ENCODE data around the gene GBX1.

The GBX1 gene

DNA sequence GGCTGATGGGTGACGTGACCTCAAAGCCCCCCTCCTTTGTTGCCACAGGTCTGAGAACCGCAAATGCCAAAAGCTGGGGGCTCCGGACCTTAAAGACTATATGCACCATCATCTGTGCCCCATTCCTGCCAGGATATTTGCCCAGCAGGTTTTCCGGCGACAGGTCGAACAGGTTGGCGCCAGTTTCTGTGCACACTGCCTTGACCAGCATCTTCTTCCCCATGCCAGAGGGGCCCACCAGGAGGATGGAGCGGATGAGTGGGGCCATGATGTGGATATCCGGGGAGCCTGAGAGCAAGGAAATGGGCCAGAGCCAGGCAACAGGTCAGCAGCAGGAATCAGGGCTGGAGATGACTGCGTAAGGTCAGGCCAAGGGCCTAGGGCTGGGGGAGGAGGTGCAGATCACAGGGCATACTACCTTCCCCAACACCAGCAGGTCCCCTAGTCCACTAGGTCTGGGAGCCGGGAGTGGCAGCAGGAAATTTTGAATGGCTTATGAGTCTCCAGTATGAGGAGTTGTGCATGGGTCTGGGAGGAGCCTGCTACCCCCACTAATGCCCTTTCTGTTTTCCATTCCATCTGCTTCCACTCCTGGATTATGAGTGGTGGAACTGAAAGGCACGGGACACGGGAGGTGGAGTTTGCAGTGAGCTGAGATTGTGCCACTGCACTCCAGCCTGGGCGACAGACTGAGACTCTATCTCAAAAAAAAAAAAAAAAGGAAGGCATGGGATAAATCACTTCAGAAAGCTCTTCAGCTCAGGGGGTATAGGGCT lies 25.9 kb upstream of the GBX1 start:
- DNase-seq = no peak

DNA sequence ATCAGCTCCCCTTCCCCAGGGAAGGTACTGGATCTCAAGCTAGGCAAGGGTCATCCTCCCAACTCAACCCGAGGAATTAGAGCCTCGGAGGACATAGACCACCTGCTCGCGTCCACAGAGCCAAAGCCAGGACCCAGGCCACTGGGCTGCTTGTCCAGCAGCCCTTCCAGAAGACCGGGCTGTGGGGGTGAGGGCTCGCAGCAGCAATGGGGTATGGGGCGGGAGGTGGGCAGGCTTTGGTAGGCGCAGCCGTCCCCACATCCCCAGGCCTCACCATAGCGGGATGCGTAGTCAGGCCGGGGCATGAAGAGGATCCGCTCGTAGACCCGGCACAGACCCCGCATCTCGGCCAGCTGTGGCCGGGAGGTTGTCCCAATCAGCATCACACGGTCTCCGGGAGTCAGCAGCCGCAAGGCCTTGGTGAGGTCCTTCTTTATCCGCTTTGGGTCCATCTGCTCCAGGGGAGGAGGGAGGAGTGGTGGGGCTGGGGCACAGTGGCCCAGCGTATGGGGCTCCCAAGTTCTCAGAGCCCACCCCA lies 24.6 kb upstream of the GBX1 start:
- DNase-seq = no peak

DNA sequence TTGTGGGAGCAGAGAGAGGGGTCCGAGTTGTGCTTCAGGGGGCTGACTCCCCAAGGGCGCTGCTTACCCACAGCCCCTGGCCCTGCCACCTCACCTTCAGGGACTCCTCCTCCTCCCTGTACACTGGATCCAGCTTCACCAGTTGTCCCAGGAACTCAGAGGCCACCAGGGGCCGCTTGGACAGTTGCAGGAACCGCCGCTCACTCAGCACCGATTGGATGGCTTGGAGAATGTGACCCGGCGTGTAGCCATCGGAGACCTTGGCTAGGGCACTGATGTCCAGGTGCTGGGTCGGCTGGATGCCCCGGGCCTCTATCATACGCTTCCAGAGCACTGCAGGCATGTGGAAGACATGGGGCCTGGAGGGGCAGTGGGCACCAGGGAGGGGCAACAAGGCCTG lies 24.1 kb upstream of the GBX1 start:
- DNase-seq = no peak

DNA sequence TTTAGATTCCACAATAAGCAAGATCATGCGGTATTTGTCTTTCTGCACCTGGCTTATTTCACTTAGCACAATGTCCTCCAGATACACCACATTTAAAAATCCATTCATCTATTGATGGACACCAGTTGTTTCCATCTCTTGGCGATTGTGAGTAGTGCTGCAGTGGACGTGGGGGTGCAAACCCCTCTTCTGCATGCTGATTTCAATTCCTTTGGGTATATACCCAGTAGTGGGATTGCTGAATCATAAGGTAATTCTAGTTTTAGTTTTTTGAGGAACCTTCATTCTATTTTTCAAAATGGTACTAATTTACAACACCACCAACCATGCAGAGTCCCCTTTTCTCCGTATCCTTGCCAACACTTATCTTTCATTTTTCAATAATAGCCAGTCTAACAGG lies 21.5 kb upstream of the GBX1 start:
- DNase-seq = no peak

DNA sequence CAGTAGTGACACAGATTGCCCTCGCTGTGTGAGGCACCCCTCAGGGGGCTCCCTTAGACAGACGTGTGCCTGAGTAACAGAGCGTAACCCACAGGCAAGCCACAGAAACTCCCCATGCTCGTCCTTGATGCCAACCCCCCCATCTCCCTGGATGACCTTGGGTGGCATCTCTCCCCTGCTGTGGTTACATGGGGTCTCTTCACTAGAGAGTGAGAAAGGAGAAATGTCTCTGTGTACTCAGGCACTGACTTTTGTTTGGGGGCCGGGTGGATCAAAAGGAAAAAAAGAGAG lies 20.7 kb upstream of the GBX1 start:
- no peak for DNase-seq

DNA sequence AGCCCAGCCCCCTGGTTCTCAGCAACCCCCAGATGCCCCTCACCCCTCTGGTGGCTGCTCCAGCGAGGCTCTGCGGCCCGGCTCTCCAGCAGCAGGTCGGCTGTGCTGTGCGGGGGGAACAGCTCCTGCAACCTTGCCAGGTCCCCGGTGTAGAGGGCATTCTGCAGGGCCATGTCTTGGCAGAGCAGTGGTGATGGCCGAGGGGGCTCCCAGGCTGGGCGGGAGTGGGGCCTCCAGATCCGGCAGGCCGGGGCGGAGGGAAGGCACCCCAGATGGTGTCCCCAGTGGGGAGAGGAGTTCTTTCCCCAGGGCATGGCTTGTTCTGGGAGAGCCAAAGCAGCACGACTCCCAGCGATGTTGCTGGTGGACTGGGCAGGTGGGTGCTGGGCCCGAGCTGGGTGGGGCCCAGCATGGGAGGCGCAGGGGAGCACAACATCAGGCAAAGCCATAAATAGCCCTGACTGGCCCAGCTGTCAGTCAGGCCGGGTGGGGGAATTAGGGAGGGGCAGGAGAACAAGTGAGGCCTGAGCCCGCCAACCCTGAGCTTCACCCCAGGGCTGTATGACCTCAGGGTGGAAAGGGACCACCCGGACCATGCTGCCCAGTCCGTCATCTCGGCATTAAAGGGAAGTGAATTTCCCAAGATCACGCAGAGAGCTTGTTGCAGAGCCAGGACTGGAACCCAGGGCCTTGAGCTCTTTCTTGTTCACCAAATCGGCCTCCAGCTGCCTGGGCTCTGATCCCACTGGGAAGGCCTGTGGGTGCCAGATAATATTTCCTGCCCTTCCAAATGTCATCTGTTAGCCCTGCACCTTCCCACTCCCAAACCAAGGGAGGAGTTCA lies 20.1 kb upstream of the GBX1 start:
- no peak for DNase-seq

DNA sequence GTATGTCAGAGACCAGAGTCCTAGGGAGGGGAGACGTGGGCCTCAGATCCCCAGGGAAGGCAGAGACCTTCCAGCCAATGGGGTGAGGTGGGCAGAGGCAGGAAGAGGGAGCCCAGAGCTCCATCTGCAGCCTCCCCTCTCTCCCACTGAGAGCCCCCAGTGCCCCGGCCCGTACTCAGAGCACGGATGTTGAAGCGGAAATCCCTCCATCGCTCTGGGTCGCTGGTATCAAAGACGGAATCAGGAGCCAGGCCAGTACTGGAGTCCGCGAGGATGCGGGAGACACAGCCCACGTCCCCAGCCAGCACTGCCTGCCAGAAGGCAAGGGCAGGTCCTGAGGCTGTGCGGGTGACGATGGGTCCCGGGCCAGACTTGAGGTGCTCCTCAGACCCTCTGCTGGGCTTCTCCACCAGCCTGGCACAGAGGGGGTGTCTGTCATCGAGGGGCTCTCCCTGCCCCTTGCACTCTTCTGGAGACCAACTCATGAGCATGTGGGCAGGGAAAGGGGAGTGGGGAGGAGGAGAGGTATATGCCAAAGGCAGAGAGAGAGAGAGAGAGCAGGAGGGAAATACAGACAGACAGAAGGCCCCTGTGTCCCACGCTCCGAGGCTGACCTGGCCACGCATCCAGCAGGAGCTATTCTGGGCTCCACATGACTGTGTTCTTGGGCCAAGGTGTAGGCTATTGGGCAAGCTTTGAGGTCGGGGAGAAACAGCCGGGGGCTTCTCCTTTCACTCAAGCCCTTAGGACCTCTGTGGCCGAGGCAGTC lies 19.3 kb upstream of the GBX1 start, which contains the start of gene ASB10:
ASB10 (minus strand) TSS at position 611 of the 769 bp plus-strand sequence; CDS start at position 491, 120 bp downstream.
- no peak for DNase-seq

DNA sequence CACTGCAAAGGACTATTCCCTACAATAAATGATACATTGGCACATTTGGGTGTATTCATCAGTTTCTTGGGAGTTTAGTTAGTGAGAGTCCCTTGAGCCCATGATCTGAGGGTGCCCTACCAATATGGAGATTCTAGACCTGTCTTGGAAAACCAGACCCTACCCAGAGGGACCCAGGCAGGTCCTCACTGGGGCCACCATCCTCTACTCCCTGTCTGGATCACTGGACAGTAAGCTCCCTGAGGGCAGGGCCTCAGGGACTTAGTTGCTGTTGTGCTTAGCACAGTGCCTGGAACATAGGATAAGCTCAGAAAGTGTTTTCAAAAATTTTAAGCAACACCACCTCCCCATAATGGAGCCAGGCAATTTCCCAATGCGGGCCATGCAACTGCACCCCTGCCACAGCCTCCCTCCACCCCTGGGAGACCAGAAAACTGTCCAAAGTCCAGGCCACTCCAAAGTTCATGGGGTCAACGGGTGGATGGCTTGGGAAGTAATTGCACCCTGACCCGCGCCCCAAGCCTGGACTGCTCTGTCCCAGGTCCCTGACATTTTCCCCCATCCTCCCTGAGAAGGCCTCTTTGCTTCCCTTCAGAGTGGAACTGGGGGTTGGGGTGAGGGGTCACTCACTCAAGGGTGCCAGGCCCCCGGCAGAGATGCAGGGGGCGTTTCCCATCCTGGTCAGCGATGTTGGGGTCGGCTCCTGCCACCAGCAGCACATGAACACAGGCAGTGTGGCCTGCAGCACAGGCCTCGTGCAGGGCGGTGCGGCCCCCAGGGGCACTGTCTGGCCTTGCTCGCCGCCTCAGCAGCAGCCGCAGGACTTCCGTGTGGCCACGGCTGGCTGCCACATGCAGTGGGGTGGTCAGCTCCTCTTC lies 18.5 kb upstream of the GBX1 start:
- DNase-seq = no peak

DNA sequence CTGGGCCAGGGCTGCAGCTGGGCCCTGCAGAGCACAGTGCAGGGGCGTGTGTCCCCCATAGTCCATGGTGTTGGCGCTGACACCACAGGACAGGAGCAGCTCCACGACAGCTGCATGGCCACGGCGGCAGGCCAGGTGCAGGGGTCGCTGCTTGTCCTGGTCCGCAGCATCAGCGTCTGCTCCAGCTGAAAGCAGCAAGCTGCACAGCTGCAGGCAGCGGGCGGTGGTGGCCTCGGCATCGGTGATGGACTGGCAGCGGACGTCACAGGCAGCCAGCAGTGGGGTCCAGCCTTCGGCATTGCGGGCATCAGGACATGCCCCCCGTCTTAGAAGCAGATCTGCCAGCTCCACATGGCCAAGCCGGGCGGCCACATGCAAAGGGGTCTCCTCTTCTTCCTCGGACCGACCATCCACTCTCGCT lies 13.5 kb upstream of the GBX1 start:
- DNase-seq = no peak

DNA sequence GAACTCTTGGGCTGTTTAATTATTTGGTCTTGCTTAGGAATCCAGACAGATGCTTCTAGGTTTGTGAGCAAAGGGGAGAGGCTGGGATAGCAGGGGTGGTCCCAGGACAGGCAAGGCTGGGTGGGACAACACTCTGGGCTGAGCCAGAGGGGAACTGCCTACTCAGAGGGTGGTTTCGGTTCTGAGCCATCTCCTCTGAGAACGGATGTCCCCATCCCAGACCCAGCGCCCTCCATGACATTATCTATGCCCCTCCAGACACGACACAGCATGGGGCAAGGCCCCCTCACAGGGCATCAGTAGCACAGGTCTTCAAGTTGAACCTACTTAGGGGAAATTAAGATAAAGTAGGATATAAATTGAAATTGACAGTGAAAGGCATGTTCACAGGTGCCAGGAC lies 12.5 kb upstream of the GBX1 start:
- no peak for DNase-seq

DNA sequence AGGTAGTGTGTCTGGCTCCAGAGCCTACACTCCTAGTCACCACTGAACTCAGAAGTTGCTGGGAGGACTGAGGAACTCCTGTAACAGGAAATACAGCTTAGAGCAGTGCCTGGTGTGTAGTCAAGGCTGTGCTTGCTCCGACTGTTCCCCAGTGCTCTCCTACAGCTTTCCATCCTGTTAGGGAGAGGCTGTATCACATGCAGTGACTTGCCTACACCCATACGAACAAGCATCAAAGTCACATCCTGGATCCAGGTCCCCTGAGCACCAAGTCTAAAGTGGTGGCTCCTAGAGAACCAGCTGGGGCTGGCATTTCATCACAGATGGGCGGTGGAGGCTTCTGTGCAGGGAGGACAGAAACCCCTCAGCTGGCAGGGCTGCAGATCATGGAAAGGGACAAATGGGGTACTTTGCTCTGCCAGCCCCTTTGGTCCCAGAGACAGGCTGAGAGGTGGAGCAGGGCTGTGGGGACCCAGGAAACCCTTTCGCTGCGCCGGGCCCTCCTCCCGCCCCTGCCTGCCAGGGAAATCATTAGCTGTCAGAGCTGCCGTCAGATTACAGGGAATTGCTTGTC lies 11.9 kb upstream of the GBX1 start:
- DNase-seq = no peak

DNA sequence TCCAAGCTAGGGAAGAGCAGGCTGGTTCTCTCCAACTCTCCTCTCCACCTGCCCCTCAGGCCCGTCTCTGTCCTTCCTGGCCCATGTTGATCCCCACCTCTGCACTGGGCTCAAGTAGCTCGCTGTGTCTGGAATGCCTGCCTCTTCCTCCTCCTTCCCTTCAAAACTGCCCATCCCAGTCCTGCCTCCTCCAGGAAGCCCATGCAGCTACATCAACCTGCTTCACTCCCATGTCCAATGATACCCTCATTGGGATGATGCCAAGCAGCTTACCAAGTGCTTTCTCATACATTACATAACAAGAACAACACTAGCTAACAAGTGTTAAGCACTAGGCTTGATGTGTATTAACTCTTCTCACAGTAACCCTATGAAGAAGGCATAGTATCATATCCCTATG lies 11.3 kb upstream of the GBX1 start:
- DNase-seq = no peak

DNA sequence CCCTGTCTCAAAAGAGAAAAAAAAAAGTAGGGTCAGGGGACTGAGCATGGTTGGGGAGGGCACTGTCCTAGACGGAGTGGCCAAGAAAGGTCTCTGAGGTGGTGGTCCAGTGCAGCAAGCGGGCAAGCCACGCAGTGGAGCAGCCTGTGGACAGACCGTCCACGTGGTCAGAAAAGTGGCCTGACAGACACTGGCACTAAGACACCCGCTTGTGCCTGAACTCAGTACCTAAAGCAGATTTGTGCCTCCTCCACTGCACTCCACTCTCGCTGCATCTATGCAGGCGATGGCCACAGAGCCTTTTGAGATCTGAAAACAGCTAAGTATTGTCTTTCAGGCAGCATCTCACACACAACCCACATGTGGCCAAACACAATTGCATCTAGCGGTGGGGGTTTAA lies 10.7 kb upstream of the GBX1 start:
- DNase-seq = no peak

DNA sequence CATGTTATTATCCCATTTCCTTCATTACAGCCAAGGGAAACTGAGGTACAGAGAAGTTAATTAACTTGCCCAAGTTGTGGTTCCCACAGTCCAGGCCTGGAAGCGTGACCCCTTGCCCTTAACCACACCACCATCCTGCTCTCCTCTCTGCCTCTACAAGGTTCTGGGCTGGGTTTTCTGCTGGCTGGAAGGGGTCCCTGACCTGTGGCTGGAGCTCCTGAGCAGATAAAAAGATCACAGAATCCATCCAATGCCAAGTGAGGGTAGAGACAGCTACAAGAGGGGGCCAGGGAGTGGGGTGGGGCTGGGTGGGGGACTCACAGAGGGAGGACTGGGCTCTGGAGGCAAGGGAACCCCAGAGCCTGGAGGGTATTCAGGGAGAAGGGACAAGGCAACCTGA lies 9.8 kb upstream of the GBX1 start:
- no peak for DNase-seq

DNA sequence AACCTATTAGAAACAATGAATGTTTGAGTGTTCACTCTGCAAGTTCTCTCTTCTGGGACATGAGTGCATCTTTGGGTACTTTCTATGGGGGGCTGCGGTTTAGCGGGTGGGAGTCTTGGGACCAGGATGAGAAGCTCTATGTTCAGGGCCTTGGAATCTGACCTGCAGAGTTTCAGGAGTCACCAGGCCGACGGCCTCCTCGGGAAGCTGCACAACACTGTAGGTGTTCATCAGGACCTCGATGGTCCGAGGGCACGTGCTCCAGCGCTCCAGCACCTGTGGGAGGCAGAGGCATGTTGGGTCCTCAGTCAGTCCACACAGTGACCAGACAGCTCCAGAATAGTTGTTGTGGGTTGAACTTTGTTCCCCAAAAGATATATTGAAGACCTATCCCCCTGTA lies 8.9 kb upstream of the GBX1 start:
- DNase-seq = no peak

DNA sequence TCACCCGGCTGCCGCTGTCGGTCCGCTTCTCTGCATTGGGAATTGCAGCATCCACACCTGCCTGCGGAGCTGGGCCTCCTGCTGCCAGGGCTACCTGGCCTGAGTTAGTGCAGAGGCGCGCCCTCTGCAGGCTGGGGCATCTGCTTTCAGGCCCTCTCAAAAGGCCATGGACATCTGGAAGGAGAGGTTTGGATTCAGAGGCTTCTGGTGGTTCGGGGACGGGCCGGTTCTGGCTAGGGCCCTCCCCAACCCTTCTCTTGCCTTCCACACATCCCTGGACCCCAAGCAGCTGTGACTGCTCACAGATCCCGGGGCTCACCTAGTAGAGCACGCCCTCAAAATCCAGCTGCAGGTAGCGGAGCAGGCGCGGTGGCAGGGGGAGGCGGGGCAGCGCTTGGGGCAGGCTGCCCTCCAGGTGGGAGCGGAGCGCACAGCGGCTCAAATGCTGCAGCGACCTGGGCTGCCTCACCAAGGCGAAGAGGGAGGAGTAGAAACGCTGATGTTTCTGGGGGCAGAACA lies 8.4 kb upstream of the GBX1 start:
- no peak for DNase-seq

DNA sequence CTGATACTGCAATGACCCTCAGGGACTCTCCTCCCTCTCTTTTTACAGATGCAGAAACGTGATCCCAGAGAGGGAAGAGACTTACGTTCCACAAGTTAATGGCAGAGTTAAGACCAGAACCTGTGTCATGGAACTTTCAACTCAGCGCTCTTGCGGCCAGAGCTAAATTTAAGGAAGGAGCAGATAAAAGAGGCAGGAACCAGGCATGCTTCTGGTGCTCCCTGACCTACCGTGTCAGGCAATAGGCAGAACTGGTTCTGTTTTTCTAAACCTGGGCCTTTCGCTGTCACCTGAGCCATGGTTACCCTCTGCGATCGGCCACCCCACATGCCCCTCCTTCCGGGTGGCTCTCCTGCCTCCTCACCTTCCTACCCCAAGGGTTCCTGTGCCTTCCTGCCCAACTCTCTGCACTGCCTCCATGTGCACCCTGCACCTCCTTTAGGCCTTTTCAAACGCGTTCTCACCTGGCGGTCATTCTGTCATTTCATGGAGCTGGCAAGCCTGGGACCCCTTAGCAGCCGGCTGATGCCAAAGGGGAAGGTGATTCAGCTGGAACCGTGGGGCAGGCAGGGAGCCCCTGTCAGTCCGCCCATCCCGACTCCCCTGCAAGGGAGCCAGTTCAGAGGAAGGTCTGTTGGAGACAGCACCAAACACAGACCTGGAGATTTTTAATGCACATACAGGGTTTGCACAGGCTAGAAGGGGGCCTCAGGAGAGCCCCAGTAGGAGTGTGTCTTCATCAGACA lies 7.7 kb upstream of the GBX1 start:
- DNase-seq = no peak

DNA sequence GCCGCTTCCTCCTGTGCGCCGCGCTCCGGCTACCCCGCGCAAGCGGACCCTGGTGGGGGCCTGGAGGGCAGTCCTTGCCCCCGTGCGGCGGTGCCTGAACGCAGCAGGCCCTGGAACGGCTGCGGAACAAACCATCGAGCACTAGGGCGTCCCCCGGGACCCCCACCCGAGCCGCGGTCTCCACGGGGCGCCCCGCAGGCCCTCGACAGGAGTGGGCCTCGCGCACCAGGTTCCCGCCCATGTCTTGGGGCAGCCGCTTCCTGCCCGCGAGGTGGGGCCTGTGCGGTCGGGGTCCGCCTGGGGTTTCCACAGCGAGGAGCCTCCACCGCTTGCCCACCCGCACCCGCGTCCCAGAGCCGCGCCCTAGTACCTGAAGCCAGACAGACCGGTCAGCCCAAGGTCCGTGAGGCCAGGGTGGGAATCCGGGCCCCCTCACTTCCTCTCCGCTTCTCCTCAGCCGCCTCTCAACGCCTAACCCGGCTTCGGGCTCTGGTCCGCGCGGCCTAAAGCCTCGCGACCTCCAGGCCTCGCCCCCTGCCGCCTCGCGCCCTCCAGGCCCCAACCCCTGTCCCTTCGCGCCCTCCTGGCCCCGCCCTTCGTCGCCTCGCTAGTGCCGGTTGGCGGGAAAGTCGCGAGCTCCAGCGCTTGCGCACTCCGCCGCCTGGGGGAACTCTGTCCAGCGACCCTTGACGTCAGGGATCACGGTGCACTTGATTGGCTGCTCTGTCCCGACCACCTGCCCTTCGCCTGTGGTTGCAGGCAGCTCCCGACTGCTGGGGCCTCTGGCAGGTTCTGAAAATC lies 7.0 kb upstream of the GBX1 start:
- peak; percentile 31 to 57 for DNase-seq

DNA sequence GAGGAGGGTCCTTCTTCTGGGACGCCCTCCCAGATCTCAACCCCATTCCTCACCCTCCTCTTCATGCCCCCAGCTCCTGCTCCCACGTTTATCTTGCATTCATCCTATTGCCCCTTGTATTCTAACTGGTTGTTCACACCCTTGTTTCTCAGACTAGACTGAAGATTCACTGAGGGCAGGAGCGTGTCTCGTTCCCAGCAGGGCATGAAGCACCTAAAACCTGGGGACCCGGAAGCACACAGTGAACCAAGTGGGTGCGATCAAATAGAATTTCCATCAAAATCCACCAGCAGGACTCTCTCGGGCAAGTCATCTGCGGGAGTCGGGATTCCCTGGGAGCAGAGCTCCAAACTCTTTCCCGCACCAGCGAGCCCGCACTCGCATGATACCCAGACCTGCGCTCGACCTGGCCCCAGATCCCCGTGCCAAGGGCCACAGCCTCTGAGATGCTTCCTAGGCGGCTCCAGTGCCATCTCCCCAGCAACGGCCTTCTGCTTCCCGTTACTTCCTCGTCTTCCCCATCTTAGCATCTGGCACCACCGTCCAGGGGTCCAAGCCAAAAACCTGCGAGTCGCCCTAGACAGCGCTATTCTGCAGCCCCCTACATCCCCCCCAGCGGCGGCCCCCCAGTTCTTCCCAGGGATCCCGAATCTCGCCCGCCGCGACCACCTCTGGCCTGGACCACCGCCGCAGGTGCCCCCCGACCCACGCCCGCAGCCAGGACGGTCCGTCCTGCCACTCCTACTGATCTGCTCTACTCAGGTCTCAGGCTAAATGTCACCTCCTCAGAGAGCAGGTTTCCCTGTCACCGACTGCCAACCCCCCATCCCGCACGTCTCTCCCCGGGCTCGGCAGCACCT lies 6.1 kb upstream of the GBX1 start:
- DNase-seq = no peak
